ENCODE measurements around the gene ARID4B.
"Not testable (repeated sequence)": the region's sequence is repeated elsewhere in the genome, so short reads cannot be mapped to it uniquely, and the experiment has no call there.

The ARID4B gene

DNA sequence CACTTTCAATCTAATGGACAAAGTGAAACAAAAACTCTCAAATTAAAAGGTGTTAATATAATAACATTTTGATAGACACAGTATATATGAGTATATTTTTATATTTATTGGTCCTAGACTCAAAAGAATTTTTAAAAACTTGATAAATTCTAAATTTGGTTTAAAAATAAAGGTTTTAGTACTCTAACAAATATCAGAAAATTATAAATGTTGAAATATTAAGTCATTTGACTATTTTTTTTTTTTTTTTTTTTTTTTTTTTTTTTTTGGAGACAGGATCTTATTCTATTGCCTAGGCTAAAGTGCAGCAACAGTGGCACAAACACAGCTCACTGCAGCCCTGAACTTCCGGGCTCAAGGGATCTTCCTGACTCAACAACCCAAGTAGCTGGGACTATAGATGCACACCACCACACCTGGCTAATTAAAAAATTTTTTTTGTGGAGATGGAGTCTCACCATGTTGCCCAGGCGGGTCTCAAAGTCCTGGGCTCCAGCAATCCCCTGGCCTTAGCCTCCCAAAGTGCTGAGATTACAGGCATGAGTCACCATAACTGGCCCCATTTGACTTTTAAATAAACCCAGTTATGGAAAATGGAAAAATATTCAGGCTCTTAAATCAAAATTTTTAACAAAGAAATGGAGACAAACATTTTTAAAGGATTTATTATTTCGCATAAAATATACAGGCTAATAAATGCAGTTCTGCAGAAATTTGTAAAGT, 106.2 kb downstream of the ARID4B start:
- no peak for DNase-seq

- no peak for DNase-seq
Observed at GRCh38 chr1:235215453-235215852, 112.5 kb downstream of the ARID4B start.

GRCh38 chr1:235214962-235215361, 113.0 kb downstream of the ARID4B start:
- DNase-seq: not testable (repeated sequence)

GRCh38 chr1:235213752-235214151, 114.2 kb downstream of the ARID4B start:
- DNase-seq: no peak

DNA sequence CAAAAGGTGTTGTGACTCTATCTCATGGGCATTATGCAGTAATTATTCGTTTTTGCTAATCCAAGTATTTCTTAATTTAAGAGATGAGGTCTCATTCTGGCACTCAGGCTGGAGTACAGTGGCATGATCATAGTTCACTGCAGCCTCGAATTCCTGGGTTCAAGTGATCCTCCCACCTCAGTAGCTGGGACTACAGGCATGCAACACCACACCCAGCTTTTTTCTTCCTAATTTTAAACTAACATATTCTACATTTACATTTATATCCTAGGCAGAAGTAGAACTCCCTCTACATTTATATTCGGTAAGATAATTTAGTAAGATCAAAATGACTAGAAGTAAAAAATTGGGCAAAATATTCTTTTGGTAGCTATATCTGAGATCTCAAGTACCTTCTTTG, 116.5 kb downstream of the ARID4B start:
- DNase-seq: no peak

DNA sequence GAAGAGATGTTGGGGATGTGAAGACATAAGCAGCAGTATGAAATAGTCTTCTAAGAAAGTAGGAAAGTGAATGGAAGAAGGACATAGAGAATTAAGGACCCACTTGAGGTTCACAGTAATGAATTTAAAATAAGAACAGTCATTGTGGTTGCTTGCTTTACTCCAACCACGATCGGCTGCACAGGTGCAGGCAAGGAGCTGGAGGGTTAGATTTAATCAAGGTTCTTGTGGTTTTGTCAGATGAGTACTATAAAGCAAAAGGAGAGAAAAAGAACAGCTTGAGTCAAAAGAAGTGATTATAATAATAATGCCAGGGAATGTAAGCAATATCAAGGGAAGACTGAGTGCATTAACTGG, 120.8 kb downstream of the ARID4B start:
- DNase-seq: no peak

GRCh38 chr1:235206533-235207208, 121.3 kb downstream of the ARID4B start:
- DNase-seq: no peak

DNA sequence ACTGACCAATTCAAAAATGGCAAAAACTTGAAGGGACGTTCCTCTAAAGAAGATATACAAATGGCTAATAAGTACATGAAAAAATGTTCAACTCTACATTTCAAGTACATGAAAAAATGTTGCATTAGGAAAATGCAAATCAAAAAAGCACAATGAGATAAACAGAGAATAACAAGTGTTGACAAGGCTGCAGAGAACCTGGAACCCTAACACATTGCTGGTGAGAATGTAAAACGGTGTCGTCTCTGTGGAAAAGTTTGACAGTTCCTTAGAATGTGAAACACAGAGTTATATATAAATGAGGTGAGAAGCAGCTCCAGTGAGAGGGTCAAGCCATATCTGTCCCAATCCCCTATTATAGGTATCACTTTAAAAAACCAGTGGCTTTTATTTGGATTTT, 122.3 kb downstream of the ARID4B start:
- DNase-seq: no peak

DNA sequence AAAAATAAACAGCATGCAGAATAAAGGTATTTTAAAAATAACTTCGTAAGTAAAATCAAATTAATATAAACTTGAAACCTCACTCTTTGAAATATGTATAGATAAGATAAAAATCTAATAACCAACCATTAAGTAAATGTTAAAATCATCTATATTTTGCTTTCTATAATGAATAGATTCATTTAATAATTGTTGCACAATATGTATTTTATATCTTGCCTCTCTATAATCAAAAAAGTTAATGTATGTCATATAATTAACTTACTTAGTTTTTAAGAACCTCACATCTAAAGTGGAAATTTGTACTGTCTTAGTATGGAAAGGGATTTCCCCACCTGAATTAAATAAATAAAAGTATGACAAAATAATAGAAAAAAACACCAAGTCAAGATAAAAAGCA, 124.6 kb downstream of the ARID4B start:
- DNase-seq: no peak

DNA sequence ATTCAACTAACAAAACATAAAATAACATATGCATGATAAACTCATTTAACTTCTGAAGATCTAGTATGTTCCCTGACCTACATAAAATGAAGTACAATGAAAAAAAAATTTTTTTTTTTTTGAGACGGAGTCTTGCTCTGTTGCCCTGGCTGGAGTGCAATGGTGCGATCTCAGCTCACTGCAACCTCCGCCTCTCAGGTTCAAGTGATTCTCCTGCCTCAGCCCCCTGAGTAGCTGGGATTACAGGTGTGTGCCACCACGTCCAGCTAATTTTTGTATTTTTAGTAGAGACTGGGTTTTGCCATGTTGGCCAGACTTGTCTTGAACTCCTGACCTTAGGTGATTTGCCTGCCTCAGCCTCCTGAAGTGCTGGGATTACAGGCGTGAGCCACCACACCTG, 125.5 kb downstream of the ARID4B start:
- not testable (repeated sequence) for DNase-seq

GRCh38 chr1:235199441-235199840, 128.5 kb downstream of the ARID4B start:
- peak; percentile 15 for DNase-seq

GRCh38 chr1:235190431-235190830, 137.5 kb downstream of the ARID4B start:
- DNase-seq: no peak

- DNase-seq: no peak
Observed at GRCh38 chr1:235187316-235187715, 140.7 kb downstream of the ARID4B start.

GRCh38 chr1:235181561-235182245, 146.3 kb downstream of the ARID4B start:
- DNase-seq: no peak

DNA sequence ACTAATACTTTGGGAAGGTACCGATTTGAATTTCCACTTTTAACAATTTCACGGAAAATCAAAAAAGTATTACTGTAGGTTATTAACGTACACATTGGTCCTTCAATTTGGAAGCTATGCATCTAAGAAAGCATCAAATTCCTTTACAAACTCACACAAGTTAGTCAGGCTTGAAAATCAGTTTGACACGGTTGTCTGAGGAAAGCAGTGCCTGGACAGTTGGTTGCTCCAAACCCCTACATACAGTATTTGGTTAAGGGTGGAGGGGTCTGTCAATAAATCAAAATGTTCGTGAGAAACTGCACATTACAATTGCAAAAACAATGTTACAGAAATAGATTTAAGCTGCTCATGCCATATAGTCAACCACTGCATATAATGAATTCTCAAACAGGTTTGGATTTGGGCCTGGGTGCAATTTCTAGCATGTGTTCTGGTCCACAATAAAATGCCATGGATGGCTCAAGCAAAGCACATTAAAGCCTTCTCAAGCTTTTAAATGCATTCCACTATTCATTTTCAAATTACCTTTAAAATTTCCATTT, 147.0 kb downstream of the ARID4B start:
- no peak for DNase-seq

DNA sequence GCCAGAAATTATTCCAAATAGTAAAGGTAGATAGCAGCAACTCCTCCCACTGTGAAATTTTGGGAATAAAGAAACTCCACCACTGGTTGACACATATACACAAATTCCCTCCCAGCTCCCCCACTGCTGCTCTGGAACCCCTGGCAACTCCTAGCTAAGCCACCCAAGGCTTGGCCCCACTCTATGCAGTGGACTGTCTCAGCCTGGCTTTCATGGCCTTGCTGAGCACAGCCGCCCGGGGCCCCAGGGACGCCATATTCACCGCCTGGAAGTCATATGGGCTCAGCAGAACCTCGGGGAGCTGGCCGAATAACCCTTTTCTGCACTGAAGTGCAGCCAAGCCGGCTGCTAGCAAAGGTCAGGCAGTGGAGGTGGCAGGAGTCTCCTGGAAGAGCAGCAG, 151.5 kb downstream of the ARID4B start:
- DNase-seq: no peak

DNA sequence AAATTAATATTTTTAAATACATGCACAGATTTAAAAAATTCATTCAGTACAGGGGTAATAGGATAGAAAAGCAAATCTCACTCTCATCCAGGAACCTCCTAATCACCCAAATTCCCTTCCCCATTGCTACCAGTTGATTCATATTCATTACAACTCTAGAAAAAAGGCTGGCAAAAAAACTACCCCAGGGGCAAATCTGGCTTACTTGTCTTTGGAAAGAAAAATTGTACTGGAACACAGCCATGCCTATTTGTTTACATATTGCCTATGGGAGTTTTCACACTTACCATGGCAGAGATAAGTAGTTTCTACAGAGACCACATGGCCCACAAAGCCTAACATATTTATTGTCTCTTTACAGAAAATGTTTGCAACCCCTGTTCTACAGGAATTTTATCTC, 158.0 kb downstream of the ARID4B start:
- DNase-seq: no peak

- no peak for DNase-seq
Observed at GRCh38 chr1:235168375-235168774, 159.6 kb downstream of the ARID4B start.

- no peak for DNase-seq
Observed at GRCh38 chr1:235161685-235162327, 166.2 kb downstream of the ARID4B start.

GRCh38 chr1:235160957-235161684, 166.9 kb downstream of the ARID4B start, which contains the start of gene RBM34:
RBM34 (minus strand) TSS chr1:235161250; CDS start chr1:235161226, 24 bp downstream.
- DNase-seq: peak; percentile 90

DNA sequence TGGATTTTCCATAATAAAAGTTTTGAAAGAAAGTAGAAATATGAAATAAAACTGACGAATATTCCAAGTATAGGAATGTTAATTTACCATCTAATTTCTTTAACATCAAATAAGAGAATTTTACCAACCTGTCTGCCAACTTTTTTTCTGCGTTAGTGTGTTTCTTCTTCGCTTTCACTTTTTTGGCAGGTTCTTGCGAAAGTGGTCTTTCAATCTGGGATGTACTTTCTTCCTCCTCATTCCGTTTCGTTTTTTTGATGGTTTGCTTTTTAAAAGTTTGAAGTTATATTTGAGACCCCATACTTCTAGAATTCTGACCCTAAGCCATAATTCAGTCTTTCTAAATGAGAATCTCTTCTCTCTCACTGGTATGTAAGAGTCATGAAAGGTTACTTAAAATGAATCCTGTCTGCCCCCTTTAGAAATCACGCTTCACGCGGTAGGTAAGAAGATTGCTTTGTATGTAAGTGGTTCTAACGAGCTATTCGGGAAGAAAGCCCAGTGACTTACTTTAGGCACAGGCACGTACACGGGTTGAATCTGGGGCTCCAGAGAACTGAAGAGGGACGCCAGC, 167.5 kb downstream of the ARID4B start:
- DNase-seq: peak; percentile 34

DNA sequence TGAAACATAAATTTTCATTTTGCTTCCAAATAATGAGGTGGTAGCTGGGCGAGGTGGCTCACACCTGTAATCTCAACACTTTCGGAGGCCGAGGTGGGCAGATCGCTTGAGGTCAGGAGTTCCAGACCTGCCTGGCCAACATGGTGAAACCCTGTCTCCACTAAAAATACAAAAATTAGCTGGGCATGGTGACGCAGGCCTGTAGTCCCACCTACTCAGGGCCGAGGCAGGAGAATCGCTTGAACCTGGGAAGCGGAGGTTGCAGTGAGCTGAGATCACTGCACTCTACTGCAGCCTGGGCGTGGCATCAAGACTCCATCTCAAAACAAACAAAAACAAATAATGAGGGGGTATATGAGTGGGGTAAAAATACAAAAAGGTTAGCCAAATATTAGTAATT, 168.0 kb downstream of the ARID4B start:
- not testable (repeated sequence) for DNase-seq

All from HCEC 1CT (cell line).